MM.1S (cell line): ENCODE measurements around the gene SLC6A11.

ENCODE experiments used
- EZH2 ChIP-seq: fragments of 300-600 bp; sonication (generic); optimal IDR thresholded peaks from 2 replicates; pipeline ENCODE3; 2017; ENCODE audit warnings: low read depth, mild to moderate bottlenecking, antibody characterized with exemption, low read length, mixed read lengths
- TF ChIP-seq, protein P1 (sequence below): fragments of 300-600 bp; sonication (generic); IDR thresholded peaks from 2 replicates; pipeline ENCODE4 v1.5.1; 2016; ENCODE audit warnings: antibody characterized with exemption, low read length, mixed read lengths

- TF ChIP-seq EZH2: no peak
- TF ChIP-seq, protein P1, sequence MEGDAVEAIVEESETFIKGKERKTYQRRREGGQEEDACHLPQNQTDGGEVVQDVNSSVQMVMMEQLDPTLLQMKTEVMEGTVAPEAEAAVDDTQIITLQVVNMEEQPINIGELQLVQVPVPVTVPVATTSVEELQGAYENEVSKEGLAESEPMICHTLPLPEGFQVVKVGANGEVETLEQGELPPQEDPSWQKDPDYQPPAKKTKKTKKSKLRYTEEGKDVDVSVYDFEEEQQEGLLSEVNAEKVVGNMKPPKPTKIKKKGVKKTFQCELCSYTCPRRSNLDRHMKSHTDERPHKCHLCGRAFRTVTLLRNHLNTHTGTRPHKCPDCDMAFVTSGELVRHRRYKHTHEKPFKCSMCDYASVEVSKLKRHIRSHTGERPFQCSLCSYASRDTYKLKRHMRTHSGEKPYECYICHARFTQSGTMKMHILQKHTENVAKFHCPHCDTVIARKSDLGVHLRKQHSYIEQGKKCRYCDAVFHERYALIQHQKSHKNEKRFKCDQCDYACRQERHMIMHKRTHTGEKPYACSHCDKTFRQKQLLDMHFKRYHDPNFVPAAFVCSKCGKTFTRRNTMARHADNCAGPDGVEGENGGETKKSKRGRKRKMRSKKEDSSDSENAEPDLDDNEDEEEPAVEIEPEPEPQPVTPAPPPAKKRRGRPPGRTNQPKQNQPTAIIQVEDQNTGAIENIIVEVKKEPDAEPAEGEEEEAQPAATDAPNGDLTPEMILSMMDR: no peak
These were observed 25.3 kb upstream of the SLC6A11 start for GRCh38 chr3:10790713-10791112.
